GM23338 (cell line): ENCODE results near the gene AGO4. TPM values are rescaled to one million over a fixed set of nuclear protein-coding genes. Genes with fewer than 3 reads are reported as not detected.

Source experiments
- ATAC-seq: fragments of 200-7000 bp; cut with Tn5 transposase; 3 replicates; pipeline ENCODE4 v1.9.1; 2020
- DNase-seq: peaks from one replicate; pipeline ENCODE4 v3.0.0-alpha.2; 2015; ENCODE audit warnings: low spot score
- H2AFZ ChIP-seq: fragments of 200-600 bp; sonication (generic); 2 replicates; pipeline ENCODE4 v1.8.0; 2016; ENCODE audit warnings: antibody characterized with exemption, mild to moderate bottlenecking, moderate library complexity
- H3F3A ChIP-seq: fragments of 200-600 bp; sonication (generic); replicated peaks from 2 replicates; pipeline ENCODE4 v1.8.0; 2017; ENCODE audit warnings: antibody characterized with exemption, mixed run types, low read depth
- H3K27ac ChIP-seq: fragments of 200-600 bp; sonication (generic); 2 replicates; pipeline ENCODE4 v1.6.1; 2016; ENCODE audit warnings: low read depth
- H3K27me3 ChIP-seq: fragments of 200-600 bp; sonication (generic); 2 replicates; pipeline ENCODE4 v1.8.0; 2016; ENCODE audit warnings: mild to moderate bottlenecking, mixed run types, moderate library complexity; ENCODE audit not compliant: insufficient read depth
- H3K36me3 ChIP-seq: fragments of 200-600 bp; sonication (generic); 2 replicates; pipeline ENCODE4 v1.8.0; 2016; ENCODE audit warnings: mild to moderate bottlenecking; ENCODE audit not compliant: insufficient read depth
- H3K4me1 ChIP-seq: fragments of 200-600 bp; sonication (generic); 2 replicates; pipeline ENCODE4 v1.8.0; 2016; ENCODE audit warnings: mild to moderate bottlenecking, moderate library complexity; ENCODE audit not compliant: insufficient read depth
- H3K4me2 ChIP-seq: fragments of 200-600 bp; sonication (generic); 2 replicates; pipeline ENCODE4 v1.7.1; 2017; ENCODE audit warnings: mixed run types
- H3K4me3 ChIP-seq: fragments of 200-600 bp; sonication (generic); 2 replicates; pipeline ENCODE4 v1.6.1; 2016; ENCODE audit warnings: mixed run types
- H3K79me2 ChIP-seq: fragments of 200-600 bp; sonication (generic); replicated peaks from 2 replicates; pipeline ENCODE4 v1.8.0; 2017; ENCODE audit warnings: mild to moderate bottlenecking; ENCODE audit not compliant: insufficient read depth
- H3K9me2 ChIP-seq: fragments of 200-600 bp; sonication (generic); 2 replicates; pipeline ENCODE4 v1.8.0; 2017; ENCODE audit not compliant: insufficient read depth
- H4K20me1 ChIP-seq: fragments of 200-600 bp; sonication (generic); replicated peaks from 2 replicates; pipeline ENCODE4 v1.8.0; 2017; ENCODE audit warnings: mild to moderate bottlenecking; ENCODE audit not compliant: insufficient read depth
- H3K27ac Mint-ChIP-seq: 2 replicates; pipeline ENCODE4 v1.8.0; 2020; ENCODE audit warnings: inconsistent platforms, mild to moderate bottlenecking, moderate library complexity, mixed read lengths
- H3K27me3 Mint-ChIP-seq: 3 replicates; pipeline ENCODE4 v1.8.0; 2022; ENCODE audit warnings: low read depth, mild to moderate bottlenecking, moderate library complexity, mixed read lengths, inconsistent platforms; ENCODE audit not compliant: insufficient read depth, poor library complexity
- H3K36me3 Mint-ChIP-seq: 3 replicates; pipeline ENCODE4 v1.8.0; 2021; ENCODE audit warnings: low read depth, mild to moderate bottlenecking, inconsistent platforms, moderate library complexity, mixed read lengths
- H3K4me1 Mint-ChIP-seq: 3 replicates; pipeline ENCODE4 v1.8.0; 2020; ENCODE audit warnings: mild to moderate bottlenecking, inconsistent platforms, mixed read lengths
- H3K4me3 Mint-ChIP-seq: 3 replicates; pipeline ENCODE4 v1.8.0; 2021; ENCODE audit warnings: moderate library complexity, mild to moderate bottlenecking, inconsistent platforms, mixed read lengths
- H3K9me3 Mint-ChIP-seq: 3 replicates; pipeline ENCODE4 v1.8.0; 2020; ENCODE audit warnings: moderate library complexity, mild to moderate bottlenecking, inconsistent platforms, mixed read lengths
- CREB1 ChIP-seq: fragments of 250-450 bp; sonication (Bioruptor Pico); IDR thresholded peaks from 2 replicates; pipeline ENCODE4 v1.5.0; 2020; ENCODE audit warnings: low read depth, mild to moderate bottlenecking, moderate library complexity
- CTCF ChIP-seq, 2 experiments: fragments of 200-600 bp in 1 of 2; sonication (generic) in 1 of 2; conservative IDR thresholded peaks; 2 replicates each; pipeline versions ENCODE4 v1.5.1 to v1.6.1; 2016 to 2017; ENCODE audit warnings: antibody characterized with exemption in 2 of 2, low read depth in 2 of 2, mild to moderate bottlenecking in 2 of 2, moderate library complexity in 1 of 2
- EZH2 ChIP-seq: fragments of 200-600 bp; sonication (generic); IDR thresholded peaks from one replicate; pipeline ENCODE4 v1.8.0; 2017; ENCODE audit warnings: antibody characterized with exemption, mild to moderate bottlenecking, low read depth; ENCODE audit not compliant: unreplicated experiment
- EZH2phosphoT487 ChIP-seq: fragments of 200-600 bp; sonication (generic); IDR thresholded peaks from one replicate; pipeline ENCODE4 v1.8.1; 2018; ENCODE audit warnings: antibody characterized with exemption; ENCODE audit not compliant: unreplicated experiment
- NANOG ChIP-seq: IDR thresholded peaks from 2 replicates; pipeline ENCODE4 v1.6.1; 2016; ENCODE audit warnings: antibody characterized with exemption, borderline replicate concordance
- POLR2AphosphoS5 ChIP-seq: IDR thresholded peaks from 2 replicates; pipeline ENCODE4 v1.6.1; 2016; ENCODE audit warnings: antibody characterized with exemption, low read depth
- STAT1 ChIP-seq: IDR thresholded peaks from one replicate; pipeline ENCODE4 v1.6.1; 2016; ENCODE audit warnings: antibody characterized with exemption; ENCODE audit not compliant: unreplicated experiment
- ZNF114 ChIP-seq: fragments of 250-450 bp; sonication (Bioruptor Pico); IDR thresholded peaks from 2 replicates; pipeline ENCODE4 v1.5.0; 2020; ENCODE audit warnings: mild to moderate bottlenecking, moderate library complexity
- ZNF331 ChIP-seq: fragments of 250-450 bp; sonication (Bioruptor Pico); IDR thresholded peaks from 2 replicates; pipeline ENCODE4 v1.5.0; 2020; ENCODE audit warnings: low read depth, mild to moderate bottlenecking, moderate library complexity
- ZNF462 ChIP-seq: fragments of 250-450 bp; sonication (Bioruptor Pico); IDR thresholded peaks from 2 replicates; pipeline ENCODE4 v1.5.0; 2020; ENCODE audit warnings: mild to moderate bottlenecking, moderate library complexity
- polyA plus RNA-seq: library from polyadenylated mRNA; unstranded; fragments of >200 nt; fragmentation: Nextera tagmentation; extraction: Ambion mirVana; gene quantifications from 2 replicates; pipeline ENCODE4 v1.2.1, GENCODE V29; 2016
- total RNA-seq: library from RNA; depleted of rRNA; stranded (reverse); fragments of >200 nt; shearing (Covaris generic); gene quantifications from 2 replicates; pipeline ENCODE4 v1.2.3, GENCODE V29; 2014

Gene AGO4
- total and polyA plus RNA-seq, 2 experiments from 2014 or later: 1.7 to 9.7 TPM

- peak overlapping the region; percentile 92 for H3K27ac ChIP-seq
- H3K9me3 Mint-ChIP-seq: no peaks in the 10 kb centered on the region
- H3K27me3 Mint-ChIP-seq: peaks cover 18% of the 10 kb centered on the region
- H3K79me2 ChIP-seq: peaks cover 49% of the 10 kb centered on the region
- peak overlapping the region; percentile 95 for H3K4me3 Mint-ChIP-seq
- peaks cover 37% of the 10 kb centered on the region for H3K4me1 ChIP-seq
- peaks cover 20% of the 10 kb centered on the region; the same call in 1 of the 2 replicates for H3F3A ChIP-seq
- DNase-seq (peak; percentile 83), ATAC-seq (peak; percentile 56)
- peak overlapping the region; percentile 90 for H3K27ac Mint-ChIP-seq
- H3K27me3 ChIP-seq: no peaks in the 10 kb centered on the region
- peaks cover 32% of the 10 kb centered on the region for H4K20me1 ChIP-seq
- TF ChIP-seq CREB1 (CRISPR knock-in tag) (no peak; the same call in 1 of the 2 replicates), NANOG (no peak), CTCF (conservative IDR thresholded peaks at IDR 0.05; ENCODE audit: low read depth in 2 of 2) (no peak)
- no peaks in the 10 kb centered on the region for H3K9me2 ChIP-seq
- H3K36me3 ChIP-seq: no peaks in the 10 kb centered on the region
- H3K4me3 ChIP-seq: peak overlapping the region; percentile 98
- peak overlapping the region; percentile 85; the same call in 1 of the 2 replicates for H2AFZ ChIP-seq
- H3K36me3 Mint-ChIP-seq: peaks cover 5% of the 10 kb centered on the region
- H3K4me1 Mint-ChIP-seq: peaks cover 56% of the 10 kb centered on the region
- peak overlapping the region; percentile 95 for H3K4me2 ChIP-seq
These were observed 75.9 kb downstream of the AGO4 start for GRCh38 chr1:35883635-35884101.

GRCh38 chr1:35884934-35885333 is 77.1 kb downstream of the AGO4 start:
- H3K27me3 ChIP-seq: no peaks in the 10 kb centered on the region
- H3K4me1 ChIP-seq: peaks cover 37% of the 10 kb centered on the region
- H4K20me1 ChIP-seq: peaks cover 38% of the 10 kb centered on the region
- Mint-ChIP-seq H3K27ac (no peak overlapping the region; the same call in 1 of the 2 replicates), H3K9me3 (no peaks in the 10 kb centered on the region), H3K27me3 (peaks cover 14% of the 10 kb centered on the region), H3K4me3 (peak overlapping the region; percentile 95), H3K36me3 (peaks cover 14% of the 10 kb centered on the region), H3K4me1 (peaks cover 58% of the 10 kb centered on the region)
- no peaks in the 10 kb centered on the region for H3K36me3 ChIP-seq
- peak overlapping the region; percentile 98 for H3K4me3 ChIP-seq
- peak overlapping the region; percentile 65 for H3K27ac ChIP-seq
- H3F3A ChIP-seq: peaks cover 20% of the 10 kb centered on the region; the same call in 1 of the 2 replicates
- peaks cover 56% of the 10 kb centered on the region for H3K79me2 ChIP-seq
- DNase-seq: no peak
- H3K9me2 ChIP-seq: no peaks in the 10 kb centered on the region
- no peak overlapping the region for H2AFZ ChIP-seq
- H3K4me2 ChIP-seq: peak overlapping the region; percentile 95
- no peak for ATAC-seq
- TF ChIP-seq STAT1: no peak
- TF ChIP-seq ZNF462: no peak
- no peak for TF ChIP-seq EZH2phosphoT487
- no peak for TF ChIP-seq CTCF (conservative IDR thresholded peaks at IDR 0.05; ENCODE audit: low read depth in 2 of 2)
- TF ChIP-seq EZH2: no peak
- no peak for TF ChIP-seq ZNF331 (CRISPR knock-in tag)
- TF ChIP-seq ZNF114 (CRISPR knock-in tag): no peak
- no peak for TF ChIP-seq POLR2AphosphoS5
